NCI-H748 (cell line): ENCODE results near the gene INAFM1.
"Not testable (repeated sequence)": the region's sequence is repeated elsewhere in the genome, so short reads cannot be mapped to it uniquely, and the experiment has no call there.

Experiments used
- DNase-seq: peaks from one replicate; lab custom pipeline; 2025; ENCODE audit not compliant: unreplicated experiment; lab: John Stamatoyannopoulos, UW

Gene INAFM1

DNA sequence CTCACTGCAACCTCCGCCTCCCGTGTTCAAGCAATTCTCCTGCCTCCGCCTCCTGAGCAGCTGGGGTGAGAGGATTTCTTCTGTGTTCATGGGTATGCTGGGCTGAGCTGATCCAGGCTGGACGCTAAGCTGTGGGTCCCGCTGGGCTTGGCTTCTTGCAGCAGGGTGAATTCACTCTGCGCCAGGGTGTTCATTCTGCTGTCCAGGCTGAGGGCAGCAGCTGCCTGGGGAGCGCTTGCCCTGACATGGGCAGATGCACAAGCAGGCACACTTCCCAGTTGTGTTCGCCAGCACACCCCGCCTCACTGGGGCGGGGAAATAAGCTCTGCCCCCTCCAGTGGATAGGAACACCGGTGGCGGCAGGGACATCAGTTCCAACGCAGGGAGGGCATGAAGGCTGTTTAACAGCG, 7.3 kb upstream of the INAFM1 start:
- no peak for DNase-seq

DNA sequence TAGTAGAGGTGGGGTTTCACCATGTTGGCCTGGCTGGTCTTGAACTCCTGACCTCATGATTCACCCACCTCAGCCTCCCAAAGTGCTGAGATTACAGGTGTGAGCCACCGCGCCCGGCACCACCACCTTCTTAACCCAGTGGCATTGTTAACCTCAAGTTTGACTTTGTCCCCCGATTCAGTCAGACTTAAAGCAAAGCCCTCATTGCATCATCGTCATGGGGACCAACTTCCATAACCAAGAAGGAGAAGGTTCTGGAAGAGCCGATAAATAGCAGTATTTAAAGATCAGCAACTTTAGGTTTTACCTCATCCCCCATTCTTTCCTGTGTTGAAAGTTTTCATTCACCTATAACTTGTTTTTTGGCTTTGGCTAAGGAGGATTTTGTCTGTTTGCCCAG, 6.7 kb upstream of the INAFM1 start:
- no peak for DNase-seq

DNA sequence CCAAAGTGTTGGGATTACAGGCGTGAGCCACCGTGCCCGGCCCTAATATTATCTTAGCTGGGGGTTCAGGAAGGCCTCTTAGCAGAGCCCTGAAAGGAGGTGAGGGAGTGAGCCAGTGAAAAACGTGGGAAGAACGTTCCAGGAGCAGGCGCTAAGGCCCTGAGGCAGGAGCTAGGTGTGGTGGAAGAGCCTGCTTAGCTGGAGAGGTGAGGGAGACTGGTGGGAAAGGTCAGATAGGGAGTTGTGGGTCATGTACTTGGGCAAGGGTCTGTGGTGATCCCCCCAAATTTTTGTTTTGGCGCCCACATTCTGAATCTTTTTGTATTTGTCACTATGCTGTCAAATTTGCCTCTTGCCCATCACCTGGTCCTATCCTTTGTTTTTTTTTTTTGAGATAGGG, 5.1 kb upstream of the INAFM1 start:
- no peak for DNase-seq

DNA sequence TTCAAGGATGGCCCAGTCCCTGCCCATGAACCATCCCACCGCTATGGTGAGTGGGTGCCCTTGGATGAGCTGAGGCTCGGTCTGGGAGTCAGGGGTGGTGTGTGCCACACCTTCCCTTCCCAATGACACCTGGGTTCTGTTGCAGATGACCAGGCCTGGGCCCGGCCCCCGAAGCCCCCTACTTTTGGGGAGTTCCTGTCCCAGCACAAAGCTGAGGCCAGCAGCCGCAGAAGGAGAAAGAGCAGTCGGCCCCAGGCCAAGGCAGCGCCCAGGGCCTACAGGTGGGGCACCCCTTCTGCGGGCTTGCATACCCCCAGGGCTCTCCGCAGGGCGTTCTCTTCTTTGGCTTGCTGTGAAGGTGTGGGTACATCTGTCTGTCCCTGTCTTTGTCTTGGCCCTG, 4.3 kb upstream of the INAFM1 start:
- no peak for DNase-seq

DNA sequence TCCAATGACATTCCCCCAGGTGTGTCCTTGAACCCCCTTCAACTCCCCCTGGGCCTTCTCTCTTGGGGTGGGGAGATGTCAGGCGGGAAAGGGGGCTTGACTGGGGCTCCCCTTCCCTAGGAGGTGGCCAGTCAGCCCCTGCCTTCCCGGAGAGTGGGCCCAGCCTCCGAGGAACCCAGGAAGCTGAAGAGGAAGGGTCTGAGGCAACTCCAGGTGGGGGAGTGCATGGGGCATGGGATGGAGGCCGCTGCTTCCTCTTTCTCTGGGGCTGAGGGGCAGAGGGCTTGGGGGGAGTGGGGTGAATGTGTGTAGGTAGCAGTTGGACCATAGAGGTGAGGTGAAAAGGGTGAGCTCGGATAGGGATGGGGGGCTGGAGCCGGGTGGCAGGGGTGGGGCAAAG, 2.7 kb upstream of the INAFM1 start:
- DNase-seq, result no peak

DNA sequence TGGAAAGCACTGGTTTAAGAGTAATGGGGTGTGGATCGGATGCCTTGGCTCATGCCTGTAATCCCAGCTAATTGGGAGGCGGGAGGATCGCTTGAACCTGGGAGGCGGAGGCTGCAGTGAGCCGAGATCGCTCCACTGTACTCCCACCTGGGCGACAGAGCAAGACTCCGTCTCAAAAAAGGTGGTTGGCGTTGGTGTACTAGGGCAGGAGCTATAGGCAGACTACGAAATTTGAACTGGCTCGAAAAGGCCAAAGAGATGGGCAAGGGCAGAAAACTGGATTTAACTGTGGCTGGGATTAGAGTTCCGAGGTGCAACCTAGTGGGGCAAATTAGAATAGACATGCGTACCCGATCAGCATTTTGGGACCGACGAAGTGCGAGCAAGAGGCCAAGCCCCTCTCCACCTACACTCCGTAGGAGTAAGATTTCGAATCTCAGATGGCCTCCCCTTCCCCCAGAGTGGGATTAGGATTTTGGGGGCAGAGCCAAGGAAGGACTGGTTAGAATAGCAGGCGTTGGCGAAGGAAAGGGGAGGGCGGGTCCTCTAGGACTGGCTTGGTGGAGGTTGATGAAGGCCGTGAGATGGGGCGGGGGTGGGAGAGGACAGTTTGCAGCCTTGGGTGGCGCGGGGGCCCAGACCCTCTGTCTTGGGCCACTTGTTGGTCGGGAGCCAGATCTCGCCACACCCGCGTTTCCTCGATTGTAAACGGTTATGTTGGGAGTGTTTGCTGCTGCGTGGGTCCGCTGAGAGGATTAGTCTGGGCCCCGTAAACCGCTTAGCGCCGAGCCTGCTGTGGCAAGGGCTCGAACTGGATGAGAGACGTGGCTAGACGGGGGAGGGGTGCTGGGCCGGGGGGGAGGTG, 2.0 kb upstream of the INAFM1 start:
- peak; percentile 76 for DNase-seq

DNA sequence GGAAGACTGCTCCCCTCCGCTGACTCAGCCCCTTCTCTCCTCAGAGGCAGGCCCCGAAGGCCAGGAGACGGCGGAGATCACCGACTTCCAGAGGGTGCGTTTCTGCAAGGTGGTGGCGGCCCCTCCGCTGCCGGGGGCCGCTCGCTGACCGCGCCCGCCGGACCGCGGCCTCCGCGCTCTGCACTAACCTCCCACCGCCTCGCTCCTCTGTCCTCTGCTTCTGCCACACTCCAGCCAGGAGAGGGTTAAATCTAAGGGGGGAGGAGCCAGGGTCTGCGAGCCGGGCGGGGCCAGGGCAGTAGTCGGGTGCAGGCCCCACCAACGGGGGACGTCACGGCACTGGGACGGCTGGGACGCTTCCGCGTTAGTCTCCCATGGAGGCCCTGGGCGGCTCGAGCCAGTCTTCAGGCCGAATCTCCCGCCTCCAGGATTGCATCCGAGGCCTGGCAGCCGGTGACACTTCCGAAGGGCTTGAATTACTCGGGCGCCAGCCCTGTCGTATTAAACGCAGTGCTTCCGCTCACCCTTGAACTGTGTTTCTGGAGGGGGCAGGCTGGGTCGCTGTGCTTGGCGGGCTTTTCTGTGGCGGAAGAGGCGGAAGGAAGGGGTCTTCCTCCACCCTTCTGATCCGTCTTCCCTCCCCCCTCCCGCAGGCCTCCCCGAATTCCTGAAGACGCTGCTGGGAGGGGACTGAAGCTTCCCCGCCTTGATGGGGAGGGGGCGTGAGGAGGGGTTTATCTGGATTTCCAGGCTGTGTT, 1.2 kb upstream of the INAFM1 start:
- peak; percentile 94 for DNase-seq

DNA sequence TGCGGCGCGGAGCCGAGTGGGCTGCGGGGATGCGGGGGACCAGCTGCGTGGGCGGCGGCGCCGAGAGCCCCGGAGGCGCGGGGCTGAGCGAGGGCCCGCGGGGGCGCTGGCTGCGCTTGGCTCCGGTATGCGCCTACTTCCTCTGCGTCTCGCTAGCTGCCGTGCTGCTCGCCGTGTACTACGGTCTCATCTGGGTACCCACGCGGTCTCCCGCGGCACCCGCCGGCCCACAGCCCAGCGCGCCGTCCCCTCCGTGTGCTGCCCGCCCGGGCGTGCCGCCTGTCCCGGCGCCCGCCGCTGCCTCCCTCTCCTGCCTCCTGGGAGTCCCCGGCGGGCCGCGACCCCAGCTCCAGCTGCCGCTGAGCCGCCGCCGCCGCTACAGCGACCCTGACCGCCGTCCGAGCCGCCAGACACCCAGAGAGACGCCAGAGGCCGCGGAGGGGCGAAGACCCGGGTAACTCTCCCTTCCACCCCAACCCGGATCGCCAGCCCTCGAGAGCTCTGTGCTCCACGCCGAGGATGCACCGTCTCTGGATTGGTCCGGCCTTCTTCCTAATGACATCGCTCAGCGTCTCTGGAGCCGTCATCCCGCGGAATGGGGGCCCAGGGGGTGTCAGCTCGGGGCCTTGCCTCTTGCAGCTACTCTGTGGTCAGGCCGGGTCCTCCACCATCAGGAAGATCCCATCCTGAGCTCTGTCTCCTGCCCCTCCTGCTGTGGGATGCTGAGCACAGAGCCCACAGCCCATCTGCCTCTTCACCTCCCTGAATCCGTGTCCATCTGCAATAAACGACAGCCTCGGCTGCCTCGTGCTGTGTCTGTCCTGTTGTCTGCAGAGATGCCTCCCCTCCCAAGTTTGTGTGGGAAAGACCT, 441 bp downstream of the INAFM1 start:
- DNase-seq, result peak; percentile 64

DNA sequence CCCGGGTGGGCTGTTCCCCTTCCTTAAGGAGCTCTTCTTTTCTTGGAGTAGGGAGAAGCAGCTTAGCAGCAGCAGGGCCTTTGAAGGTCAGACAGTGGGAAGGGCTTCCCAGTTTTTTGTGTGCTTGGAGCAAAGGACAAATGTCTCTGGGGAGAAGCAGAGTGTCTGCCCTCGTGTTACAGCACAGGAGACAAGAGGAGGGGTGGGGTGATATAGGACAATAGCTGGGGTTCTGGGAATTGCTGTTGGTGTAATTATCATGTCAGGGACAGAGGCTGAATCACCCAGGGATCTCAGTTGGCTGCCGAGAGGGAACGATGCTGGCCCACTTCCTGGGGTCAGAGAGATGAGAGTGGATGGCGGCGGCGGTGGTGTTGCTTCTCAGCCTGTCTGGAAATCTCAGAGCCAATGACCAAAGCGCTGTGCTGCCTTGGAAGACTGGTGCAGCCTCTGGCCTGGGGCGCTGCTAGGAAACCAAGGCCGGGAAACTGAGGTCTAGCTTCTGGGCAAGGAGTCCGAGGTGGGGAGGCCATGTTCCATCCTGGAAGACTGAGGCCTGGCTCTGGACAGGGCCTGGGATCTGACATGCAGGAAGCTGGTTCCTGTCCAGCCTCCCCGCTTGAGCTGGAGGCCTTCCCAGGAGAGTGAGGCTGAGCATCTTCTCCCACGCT, 1.2 kb downstream of the INAFM1 start:
- DNase-seq, result peak; percentile 38

DNA sequence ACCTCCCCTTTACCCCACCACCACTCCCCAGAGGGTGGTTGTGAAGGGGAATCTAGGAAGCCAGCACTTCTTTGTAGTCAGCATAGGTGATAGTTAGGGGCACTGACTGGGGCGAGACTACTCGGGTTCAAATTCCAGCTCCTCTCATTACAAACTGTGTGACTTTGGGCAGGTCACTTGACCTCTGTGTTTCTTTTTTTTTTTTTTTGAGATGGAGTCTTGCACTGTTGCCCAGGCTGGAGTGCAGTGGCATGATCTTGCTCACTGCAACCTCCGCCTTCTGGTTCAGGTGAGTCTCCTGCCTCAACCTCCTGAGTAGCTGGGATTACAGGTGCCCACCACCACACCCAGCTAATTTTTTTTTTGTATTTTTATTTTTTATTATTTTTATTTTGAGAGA, 1.8 kb downstream of the INAFM1 start:
- DNase-seq, result not testable (repeated sequence)

DNA sequence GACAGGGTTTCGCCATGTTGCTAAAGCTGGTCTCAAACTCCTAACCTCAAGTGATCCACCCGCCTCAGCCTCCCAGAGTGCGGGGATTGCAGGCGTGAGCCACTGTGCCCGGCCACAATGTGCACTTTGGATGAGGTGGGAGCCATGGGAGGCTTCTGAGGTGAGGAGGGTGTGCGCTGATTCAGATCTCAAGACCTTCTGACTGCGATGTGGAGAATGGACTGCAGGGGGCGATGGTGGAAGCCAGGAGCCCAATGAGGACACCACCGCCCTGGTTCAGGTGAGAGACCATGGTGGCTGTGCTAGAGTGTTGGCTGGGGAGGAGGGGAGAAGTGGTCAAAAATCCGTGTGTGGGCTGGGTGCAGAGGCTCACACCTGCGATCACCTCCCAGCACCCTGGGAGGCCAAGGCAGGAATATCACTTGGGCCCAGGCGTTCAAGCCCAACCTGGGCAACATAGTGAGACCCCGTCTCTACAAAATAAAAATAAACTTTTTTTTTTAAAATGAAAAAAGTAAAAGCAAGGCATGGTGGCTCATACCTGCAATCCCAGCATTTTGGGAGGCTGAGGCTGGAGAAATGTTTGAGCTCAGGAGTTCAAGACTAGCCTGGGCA, 5.6 kb downstream of the INAFM1 start:
- peak; percentile 53 for DNase-seq

DNA sequence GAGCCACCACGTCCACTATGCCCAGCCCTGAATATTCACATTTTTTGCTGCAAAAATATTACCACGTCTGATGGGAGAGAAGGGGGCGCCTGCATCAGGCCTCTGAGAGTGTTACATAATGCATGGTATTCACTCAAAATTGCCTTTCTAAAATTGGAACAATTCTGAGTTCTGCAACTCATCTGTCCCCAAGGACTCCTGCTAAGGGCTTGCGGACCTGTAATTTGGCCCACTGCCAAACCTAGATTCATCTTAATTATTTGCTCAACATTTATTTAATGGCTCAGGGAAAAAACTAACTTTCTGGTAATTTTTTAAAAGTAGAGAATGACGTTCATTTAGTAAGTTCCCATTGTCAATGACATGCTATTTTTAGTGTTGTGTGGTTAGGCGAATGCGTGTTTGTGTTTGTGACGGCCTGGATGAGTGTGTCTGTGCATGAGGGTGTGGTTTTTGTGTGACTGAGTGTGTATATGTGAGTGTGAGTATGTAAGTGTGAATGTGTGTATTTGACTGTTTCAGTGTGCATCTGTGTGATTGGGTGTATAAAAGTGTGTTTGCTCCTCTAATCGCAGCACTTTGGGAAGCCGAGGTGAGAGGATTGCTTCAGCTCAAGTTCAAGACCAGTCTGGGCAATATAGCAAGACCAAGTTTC, 8.8 kb downstream of the INAFM1 start:
- no peak for DNase-seq

DNA sequence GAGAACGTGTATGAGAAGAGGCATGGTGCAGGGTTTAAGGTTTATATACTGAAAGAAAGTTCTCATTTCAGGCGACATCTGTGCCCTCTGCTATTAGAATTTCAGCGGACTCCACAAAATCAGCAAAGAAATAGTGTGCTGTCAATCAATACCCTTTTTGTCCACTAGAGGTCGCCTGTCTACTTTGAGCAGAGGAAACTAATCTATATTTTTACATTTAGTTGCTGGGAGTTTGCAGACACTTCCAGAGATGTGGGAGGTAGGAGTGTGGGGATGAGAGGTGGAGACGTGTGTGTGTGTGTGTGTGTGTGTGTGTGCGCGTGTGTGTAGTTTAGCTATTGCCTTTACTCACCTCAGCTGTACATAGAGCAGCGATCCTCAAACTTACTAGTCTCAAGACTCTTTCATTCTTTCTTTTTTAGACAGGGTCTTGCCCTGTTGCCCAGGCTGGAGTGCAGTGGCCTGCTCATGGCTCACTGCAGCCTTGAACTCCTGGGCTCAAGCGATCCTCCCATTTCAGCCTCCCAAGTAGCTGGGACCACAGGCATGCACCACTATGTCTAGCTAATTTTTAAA, 9.7 kb downstream of the INAFM1 start:
- peak; percentile 69 for DNase-seq

DNA sequence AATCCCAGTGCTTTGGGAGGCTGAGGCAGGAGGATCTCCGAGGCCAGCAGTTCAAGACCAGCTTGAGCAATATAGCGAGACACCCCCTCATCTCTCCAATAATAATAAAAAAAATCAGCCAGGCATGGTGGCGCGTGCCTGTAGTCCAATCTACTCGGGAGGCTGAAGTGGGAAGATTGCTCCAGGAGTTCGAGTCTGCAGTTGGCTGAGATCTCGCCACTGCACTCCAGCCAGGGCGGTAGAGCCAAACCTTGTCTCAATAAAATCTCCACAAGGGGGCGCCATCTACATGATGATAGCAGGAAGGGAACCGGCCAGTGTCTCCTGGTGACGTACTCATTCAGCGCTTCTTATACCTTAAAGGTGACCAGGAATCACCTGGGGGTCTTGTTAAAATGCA, 21.4 kb downstream of the INAFM1 start:
- peak; percentile 91 for DNase-seq

DNA sequence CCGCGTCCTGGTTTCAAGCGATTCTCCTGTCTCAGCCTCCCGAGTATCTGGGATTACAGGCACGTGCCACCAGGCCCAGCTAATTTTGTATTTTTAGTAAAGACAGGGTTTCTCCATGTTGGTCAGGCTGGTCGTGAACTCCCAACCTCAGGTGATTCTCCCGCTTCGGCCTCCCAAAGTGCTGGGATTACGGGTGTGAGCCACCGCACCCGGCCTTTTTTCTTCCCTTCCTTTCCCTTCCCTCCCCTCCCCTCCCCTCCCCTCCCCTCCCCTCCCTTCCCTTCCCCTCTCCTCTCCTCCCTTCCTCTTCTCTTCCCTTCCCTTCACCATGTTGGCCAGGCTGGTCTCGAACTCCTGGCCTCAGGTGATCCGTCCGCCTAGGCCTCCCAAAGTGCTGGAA, 26.2 kb downstream of the INAFM1 start:
- not testable (repeated sequence) for DNase-seq

DNA sequence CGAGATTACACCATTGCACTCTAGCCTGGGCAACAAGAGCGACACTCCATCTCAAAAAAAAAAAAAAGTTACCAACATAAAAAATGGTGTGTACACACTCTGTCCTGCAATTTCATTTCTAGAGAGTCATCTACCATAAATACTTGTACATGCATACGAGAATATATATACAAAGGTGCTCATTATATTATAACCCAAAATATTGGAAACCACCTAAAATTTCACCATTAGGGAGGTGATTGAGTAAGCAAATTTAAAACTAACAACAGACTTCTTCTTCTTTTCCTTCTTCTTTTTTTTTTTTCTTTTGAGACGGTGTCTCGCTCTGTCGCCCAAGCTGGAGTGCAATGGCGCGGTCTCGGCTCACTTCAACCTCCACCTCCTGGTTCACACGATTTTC, 27.6 kb downstream of the INAFM1 start:
- DNase-seq, result no peak

DNA sequence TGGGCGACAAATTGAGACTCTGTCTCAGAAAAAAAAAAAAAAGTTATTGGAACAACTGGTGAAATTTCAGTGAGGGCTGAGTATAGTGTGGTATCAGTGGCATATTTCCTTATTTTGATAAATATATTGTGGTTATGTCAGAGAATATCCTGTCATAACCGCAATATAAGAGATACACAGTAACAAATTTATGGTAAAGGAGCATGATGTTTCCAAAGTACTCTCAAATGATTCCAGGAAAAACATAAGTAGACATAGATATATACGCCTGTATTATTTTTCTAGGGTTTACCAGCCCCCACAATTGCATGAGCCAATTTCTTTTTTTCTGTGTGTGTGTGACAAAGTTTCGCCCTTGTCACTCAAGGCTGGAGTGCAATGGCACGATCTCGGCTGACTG, 29.3 kb downstream of the INAFM1 start:
- DNase-seq, result no peak

DNA sequence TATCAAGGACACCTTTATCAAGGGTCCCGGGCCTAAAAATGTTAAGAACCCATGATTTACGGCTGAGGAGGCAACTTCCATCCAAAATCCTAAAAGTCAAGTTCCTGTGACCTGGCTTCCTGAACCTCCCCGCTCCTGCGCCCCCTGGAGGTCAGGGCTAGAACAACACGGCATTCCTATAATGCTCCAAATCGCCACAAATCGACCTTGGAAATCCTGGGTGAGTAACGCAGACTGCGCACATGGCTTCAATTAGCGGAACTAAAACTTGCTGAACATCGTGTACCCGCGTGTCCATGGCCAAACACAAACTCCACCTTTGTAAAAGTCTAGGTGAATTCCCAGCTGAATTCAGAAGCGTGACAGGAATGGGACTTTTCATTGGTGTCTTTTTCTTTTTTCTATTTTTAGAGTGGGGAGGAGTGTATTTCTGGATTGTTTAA, 30.6 kb downstream of the INAFM1 start:
- peak; percentile 54 for DNase-seq

DNA sequence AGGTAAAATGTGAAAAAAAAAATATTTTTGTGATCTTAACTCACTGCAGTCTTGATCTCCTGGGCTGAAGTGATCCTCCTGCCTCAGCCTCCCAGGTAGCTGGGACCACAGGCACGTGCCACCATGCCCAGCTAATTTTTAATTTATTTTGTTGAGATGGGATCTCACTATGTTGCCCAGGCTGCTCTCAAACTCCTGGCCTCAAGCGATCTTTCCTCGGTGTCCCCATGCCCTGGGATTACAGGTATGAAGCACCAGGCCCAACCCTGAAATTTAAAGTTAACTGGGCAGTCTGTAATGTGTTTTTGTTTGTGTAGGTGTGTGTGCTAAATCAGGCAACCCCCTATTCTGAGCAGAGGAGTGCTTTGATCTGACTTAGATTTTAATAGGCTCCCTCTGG, 31.6 kb downstream of the INAFM1 start:
- DNase-seq, result no peak

DNA sequence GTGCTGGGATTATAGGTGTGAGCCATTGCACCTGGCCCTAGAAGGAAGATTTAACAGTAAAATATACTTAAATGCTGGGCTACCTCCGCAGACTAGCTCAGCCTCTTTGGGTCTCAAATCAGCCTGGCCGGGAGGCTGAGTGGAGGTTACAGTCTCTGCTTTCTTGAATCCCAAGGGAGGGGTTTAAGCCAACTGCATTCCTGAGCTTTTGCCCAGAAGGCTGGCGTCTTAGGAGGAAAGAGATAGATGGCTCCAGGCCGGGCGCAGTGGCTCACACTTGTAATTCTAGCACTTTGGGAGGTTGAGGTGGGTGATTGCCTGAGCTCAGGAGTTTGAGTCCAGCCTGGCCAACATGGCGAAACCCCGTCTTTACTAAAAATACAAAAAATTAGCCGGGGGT, 34.4 kb downstream of the INAFM1 start:
- no peak for DNase-seq
